GM19452 (cell line): Measurements from ENCODE around the gene TTC32.
"Not testable (repeated sequence)": the region's sequence is repeated elsewhere in the genome, so short reads cannot be mapped to it uniquely, and the experiment has no call there.

Experiments
- ATAC-seq: cut with Tn5 transposase; IDR thresholded peaks from one replicate; pipeline ENCODE4 v1.9.1; 2021; ENCODE audit not compliant: unreplicated experiment

Gene TTC32

DNA sequence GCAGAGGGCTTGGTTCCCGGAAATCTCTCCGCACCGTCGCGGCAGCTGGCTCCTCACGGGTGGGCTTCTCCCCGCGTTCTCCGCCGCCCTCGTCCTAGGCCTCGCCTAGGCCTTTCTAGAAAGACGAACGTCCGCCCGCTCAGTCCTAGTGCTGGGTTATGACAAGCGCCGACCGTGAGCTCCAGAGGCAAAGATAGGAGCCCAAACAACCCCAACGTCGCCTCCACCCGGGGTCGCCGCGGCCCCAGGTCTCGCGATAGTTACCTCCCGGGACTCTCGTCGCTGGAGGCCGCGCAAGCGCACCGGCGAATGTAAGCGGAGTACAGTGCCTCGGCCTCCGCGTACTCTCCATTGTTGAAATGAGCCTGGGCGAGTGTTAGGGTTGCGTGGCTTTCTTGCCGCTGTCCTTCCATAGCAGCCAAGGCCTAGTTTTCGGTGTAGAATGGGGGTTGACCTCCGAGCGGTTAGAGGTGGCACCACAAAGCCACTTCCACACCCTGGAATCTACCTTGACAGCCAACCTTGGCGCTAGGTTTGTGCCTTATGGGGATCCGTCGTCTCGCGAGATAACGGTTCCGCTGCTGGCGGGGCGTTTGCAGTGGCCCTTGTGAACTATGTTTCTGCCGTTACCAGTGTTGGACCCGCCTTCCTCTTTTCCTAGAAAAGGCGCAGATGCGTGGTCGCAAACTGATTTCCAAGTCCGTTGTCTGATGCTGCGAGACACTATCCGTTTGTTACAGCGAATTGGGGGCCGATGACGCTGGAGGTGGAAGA is at the start of gene TTC32:
Gene TTC32 (minus strand): TSS at position 542 of the 774 bp plus-strand sequence. CDS start 129 bp downstream, at position 413.
- ATAC-seq, result peak; percentile 91

DNA sequence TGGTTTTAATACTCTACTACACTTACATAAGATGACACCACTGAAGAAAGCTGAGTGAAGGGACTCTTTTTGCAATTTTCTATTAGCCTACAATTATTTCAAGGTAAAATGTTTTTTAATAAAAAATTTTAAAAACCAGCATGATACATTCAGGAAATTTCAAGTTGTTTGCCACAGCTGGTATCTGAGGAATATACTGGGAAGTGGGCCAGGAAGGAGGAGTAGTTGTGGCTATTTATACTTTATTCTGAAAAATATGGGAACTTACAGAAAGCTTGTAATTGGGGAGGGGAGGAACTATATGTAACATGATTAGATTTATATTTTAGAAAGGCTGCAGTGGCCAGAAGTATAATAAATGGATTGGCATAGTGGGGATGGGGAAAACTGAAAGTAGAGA is 47.3 kb upstream of the TTC32 start:
- ATAC-seq, result no peak

DNA sequence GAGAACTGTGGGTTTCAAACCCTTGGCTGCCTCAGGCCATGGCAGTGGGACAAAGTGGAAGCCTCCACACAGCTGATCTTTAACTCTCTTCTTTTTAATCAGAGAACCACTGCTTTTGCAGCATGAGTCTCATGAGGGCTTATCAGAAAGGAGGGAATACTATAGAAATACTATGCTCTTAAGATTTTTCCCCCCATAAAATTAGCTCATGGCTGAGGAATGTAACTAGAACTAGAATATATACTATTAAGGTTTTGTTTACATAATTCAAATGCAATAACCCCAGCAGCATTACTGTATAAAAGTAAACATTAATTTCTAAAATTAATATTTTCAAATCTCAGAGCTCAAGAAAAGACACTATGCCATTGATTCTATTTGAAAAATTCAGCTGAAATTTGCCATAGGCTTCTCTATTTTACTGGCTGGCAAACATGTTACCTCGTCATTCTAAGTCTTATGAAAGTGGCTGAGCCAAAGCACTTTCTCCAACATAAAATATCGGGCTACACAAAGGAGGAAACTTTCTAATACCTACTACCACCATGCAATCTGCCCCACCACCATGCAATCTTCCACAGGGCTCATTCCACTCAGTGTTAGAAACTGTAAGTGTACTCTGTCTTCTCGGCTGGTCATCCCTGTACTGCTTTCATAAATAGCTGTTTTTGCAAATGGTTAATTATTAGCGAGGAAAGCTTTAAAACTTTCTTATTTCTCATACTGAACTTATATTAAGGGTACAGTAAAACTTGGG is 45.6 kb upstream of the TTC32 start:
- ATAC-seq, result no peak

DNA sequence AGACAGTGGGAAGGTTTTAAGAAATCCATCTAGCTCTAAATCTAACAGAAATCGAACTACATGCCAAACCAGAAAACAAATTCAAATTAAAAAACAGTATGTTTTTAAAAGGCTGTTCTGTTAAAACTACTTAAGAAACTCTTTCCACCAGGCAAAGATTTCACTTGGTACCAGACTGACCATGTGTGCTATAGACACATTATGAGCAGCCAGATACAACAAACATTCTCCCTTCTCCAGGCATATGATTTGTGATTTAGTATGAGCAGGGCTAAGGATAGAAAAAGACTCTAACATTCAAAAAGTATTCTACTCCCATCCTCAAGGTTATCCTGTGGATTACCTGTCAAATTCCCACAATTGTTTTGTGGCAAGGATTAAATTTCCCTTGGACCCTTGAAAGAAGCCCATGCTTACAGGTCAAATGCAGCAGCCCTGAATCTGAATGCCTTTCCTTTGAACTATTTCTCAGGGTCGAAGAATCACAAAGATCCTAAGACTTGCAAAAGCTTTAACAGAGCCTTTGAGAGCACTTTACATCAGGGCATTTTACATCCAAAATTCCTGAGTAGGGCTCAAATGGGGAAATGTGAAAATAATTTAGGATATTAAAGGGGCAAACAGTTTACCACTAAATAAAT is 42.5 kb upstream of the TTC32 start:
- ATAC-seq, result no peak

DNA sequence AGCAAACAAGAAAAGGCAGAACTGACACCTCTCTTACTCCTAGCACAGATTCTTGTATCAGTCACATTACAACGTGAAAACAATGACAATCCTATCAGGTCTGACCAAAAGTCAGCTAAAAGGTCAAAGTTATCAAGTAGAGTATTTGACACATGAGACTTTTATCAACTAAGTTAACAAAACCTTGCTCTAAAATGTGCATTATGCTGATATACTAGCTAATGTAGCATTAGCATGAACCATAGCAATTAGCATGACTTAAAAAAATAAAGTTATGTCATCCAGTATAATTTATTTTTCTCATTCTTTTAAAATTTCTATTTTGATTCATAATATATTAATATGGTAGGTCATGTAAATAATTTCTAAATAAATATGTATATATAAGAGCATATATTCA is 41.4 kb upstream of the TTC32 start:
- no peak for ATAC-seq

DNA sequence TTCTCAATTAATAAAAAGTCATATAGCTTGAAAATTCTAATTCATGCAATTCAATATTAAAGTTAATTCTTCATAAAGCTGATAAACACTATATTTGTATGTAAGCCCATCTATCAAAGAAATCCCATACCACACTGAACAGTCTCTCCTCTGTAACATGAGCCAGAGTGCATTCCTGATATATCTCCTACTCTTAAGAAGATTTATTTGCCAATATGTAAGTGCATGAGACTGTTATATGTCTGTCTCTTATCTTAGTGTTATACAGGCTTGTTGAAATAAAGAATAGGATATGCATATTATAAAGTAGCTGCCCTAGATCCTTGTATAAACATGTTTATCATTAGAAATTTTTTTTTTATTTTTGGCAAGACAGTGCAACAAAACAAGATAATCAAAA is 40.4 kb upstream of the TTC32 start:
- ATAC-seq, result no peak

DNA sequence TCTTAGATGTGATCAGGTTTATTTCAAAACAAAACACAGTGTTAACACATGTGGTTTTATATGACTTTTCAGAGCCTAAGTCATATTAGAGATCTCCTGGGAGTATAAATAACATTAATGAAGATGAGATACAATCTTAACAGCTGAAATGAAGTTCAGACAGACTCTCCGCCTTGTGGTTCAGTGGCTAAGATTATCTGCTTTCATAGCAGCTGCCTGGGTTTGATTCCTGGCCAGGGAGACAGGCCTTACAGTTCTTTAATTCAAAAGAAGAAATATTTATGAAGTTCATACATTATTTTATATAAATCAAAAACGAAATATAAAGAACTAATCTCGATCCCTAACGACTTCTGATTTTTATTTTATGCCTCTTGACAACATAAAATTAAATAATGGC is 35.2 kb upstream of the TTC32 start:
- ATAC-seq, result no peak

DNA sequence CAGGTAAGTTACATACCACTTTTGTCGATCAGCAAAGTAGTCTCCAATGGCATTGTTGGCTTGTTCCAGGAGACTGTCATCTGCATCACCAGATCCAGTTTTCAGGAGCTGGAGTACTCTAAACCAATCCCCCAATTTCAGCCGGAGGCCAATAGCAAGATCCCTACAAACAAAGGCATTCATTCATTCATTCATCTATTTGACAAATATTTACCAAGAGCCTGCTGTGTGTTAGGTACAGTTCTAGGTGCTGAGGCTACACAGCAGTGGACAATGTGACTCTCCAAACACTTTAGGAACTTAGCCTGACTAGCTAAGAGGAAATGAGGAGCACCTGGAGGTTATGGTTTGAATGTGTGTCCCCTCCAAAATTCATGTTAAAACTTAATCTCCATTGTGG is 34.4 kb upstream of the TTC32 start:
- no peak for ATAC-seq

DNA sequence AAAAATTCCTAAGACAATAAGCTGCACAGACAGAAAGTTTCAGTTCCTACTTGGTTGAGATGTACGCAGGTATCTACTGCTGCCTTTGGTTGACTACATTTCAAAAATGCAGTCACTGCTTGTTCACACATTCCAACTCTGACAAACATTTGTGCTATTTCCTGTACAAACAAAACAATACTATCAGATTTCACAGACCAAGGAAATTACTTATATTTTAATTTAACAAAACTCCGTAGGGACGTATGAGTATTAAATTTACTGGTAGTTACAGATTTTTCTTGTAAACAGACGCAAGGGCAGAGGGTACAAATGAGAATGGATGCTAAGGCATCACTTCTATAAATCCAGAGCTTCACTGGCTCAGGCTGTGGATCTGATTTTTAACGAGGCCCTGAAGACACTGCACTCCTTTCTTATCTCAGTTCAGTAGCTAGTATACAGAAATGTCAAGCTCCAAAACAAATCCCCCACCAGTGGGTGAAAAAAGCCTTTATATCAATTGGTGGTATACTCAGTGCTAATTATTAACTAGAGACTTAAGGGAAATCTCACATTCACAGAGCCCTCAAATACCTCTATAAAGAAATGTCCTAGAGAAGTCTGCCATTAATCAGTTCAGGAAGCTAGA is 31.7 kb upstream of the TTC32 start:
- ATAC-seq, result no peak

DNA sequence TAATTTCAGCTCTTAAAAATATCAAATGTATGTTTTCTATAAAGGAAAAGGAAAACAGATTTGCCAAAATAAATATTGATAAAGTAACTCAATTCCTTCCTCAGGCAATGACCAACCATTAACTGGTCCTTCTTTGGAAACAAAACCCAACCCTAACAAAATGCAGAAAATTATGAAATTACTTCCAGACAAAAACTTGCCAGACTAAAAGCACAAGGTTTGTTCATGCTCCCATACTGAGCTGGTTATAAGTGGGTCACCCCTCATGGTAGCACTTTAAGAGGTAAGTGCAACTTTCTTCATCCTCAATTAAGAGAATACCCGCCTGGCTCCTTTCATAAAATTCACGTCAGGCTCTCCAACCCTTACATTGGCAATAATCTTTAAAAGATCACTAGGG is 31.1 kb upstream of the TTC32 start:
- ATAC-seq, result no peak

DNA sequence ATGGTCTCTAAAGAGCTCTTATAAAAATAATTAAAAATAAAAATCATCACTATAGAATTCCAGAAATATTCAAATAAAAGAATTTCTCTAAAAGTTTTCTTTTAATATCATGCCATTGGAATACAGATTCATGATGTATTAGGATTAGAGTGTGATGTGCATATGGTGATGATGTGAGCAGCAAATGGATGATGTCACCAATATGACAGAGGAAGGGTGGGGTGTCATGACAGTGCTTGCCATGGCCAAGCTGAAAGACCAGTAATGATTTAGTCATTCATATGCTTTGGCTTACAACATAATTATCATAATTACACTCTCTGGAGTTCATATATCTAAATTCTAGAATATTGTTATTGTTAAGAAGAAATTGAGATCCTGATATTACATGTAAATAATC is 27.4 kb upstream of the TTC32 start:
- no peak for ATAC-seq

DNA sequence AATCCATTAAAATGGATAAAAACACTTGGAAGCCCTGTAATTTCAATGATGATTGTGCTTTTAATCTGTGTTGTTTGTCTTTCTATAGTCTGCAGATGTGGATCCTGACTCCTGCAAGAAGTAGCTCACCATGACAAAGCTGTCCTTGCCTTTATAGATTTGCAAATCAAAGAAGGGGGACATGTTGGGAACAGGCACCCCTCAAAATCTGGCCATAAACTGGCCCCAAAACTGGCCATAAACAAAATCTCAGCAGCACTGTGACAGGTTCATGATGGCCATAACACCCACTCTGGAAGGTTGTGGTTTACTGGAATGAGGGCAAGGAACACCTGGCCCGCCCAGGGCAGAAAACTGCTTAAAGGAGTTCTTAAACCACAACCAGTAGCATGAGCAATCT is 26.0 kb upstream of the TTC32 start:
- ATAC-seq, result not testable (repeated sequence)

DNA sequence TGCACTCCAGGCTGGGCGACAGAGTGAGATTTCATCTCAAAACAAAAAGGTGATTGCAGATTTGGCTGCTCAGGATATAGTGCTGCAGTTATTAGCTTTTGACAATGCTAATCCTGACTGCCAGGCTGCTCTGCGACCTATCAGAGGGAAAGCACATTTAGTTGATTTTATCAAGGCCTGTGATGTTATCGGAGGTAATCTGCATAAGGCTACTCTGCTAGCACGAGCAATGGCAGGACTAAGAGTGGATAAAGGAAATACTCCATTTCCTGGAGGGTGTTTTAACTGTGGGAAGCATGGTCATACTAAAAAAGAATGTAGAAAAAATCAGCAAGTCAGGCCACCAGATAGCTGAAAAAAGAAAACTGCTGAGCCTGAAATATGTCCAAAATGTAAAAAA is 22.7 kb upstream of the TTC32 start:
- not testable (repeated sequence) for ATAC-seq

DNA sequence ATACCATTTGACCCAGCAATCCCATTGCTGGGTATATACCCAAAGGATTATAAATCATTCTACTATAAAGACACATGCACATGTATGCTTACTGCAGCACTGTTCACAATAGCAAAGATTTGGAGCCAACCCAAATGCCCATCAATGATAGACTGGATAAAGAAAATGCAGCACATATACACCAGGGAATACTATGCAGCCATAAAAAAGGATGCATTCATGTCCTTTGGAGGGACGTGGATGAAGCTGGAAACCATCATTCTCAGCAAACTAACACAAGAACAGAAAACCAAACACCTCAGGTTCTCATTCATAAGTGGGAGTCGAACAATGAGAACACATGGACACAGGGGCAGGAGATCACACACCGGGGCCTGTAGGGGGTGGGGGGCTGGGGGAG is 20.4 kb upstream of the TTC32 start:
- not testable (repeated sequence) for ATAC-seq

DNA sequence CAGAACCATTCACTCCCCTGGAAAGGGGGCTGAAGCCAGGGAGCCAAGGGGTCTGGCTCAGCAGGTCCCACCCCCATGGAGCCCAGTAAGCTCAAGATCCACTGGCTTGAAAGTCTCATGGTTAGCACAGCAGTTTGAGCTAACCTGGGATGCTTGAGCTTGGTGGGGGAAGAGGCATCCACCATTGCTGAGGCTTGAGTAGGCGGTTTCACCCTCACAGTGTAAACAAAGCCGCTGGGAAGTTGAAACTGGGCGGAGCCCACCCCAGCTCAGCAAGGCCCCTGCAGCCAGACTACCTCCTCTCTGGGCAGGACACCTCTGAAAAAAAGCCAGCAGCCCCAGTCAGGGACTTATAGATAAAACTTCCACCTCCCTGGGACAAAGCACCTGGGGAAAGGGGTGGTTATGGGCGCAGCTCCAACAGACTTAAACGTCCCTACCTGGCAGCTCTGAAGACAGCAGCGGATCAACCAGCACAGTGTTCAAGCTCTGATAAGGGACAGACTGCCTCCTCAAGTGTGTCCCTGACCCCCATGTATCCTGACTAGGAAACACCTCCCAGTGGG is 14.7 kb upstream of the TTC32 start:
- no peak for ATAC-seq

DNA sequence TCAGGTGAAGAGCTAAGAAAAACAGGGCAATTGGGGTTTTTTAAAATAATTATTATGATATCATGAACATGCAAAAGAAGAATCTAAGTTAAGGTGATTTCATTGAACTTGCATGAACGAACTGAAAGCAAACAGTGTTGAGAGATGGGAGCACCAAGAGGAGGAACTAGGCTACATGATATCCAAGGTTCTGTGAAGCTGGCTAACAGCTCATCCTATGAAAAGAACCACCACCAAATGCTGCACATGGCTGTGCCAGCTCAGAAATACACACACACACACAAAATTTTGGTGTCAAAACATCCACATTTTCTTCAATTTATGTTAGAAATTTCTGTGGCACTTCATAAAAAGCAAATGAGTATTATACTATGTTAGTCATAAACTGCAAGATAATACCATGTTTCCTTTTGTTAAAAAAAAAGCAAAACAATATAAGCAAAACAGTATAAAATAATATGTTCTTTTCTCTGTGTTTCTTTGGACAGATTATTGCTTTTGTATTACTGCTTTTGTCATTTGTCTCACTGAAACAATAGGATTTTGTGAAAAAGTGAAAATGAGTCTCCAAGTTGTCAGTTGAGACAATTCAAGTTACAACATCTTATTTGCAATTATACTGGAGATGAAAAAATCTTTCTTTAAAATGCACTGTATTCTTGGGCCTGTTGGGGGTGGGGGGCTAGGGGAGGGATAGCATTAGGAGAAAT is 12.6 kb upstream of the TTC32 start:
- no peak for ATAC-seq

DNA sequence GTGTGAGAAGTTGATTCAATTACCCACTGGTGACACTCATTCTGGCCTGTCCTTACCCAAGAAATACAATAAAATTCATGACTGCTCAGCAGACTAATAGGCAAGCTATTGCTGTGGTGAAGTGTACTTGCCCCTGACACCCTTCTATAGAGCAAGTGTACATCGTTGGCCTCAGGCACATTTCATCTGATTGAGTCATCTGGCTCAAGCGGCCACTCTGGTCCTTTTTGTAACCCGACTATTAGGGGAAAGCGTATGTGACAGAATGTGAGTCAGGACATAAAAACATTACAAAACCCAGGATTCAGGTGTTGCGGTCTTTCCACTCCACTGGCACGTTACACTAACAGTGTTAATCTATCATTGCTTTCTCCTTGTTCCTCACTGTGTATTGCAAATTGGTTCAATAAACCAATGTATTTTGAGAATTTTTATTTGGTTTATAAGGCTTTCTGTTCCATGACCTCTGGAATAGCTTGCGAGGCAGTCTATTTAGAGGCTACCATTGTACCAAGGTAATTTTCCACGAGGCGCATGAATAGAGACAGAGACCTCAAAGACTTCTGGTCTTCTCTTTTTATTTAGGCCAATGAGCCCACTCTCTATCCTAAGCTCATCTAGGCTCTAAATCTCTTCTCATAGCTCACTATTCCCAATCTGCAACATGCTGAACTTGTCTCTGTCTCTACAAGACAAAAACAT is 10.2 kb upstream of the TTC32 start:
- no peak for ATAC-seq

DNA sequence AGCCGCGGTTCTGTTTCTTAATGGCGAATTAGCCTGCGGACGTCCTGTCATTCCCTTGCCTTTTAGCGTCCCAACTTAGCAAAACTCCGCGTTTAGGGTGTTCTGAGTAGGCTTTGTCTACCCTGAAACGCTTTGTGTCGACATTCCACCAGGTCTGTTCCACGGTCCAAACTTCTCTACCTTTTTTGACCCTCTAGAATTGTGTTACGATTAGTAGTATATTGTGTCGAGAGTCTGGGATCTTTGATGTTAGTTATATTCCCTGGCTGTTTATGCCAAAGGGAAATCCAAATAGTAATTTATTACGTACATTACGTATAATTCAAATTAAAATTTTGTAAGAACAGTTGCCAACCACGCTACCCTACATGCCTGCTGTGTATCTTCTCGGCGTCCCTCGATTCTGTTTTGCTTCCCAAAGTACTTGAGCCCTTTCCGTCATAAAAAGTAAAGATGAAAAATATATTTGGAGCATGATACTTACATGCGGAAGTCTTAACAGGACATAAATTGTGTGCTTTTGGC is 495 bp upstream of the TTC32 start:
- ATAC-seq, result peak; percentile 6

DNA sequence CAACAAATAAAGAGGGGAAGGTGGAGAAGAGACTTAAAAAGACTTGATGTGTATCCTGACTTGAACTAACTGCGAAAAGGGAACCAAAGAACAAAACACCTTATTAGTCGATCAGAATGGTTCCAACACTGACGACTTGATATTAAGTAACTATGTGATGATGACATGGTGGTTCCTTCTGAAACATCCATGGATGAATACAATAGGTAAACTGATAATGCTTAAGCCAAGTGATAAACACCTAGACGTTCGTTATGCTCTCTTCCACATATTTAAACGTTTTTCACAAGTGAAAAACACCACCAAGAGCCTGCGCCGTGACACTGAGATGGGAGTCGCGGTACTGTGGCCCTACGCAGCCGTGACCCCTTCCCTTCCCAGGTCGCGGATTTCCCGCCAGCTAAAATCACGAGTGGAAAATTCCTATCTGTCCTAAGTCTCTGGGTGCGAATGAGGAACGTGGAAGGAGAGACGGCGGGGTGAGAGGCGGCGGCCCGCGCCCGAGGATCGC is 797 bp downstream of the TTC32 start:
- peak; percentile 6 for ATAC-seq
